GM23248 (cell line): ENCODE measurements around the gene TNIP3.

Source experiments
- EZH2 ChIP-seq: fragments of 200-600 bp; sonication (generic); IDR thresholded peaks from 2 replicates; pipeline ENCODE4 v1.6.1; 2018; ENCODE audit warnings: antibody characterized with exemption, mild to moderate bottlenecking; ENCODE audit not compliant: insufficient read depth, poor library complexity, severe bottlenecking
- EZH2phosphoT487 ChIP-seq: fragments of 200-600 bp; sonication (generic); IDR thresholded peaks from 2 replicates; pipeline ENCODE4 v1.6.1; 2018; ENCODE audit warnings: antibody characterized with exemption, moderate library complexity, mild to moderate bottlenecking, low read depth; ENCODE audit not compliant: insufficient read depth

DNA sequence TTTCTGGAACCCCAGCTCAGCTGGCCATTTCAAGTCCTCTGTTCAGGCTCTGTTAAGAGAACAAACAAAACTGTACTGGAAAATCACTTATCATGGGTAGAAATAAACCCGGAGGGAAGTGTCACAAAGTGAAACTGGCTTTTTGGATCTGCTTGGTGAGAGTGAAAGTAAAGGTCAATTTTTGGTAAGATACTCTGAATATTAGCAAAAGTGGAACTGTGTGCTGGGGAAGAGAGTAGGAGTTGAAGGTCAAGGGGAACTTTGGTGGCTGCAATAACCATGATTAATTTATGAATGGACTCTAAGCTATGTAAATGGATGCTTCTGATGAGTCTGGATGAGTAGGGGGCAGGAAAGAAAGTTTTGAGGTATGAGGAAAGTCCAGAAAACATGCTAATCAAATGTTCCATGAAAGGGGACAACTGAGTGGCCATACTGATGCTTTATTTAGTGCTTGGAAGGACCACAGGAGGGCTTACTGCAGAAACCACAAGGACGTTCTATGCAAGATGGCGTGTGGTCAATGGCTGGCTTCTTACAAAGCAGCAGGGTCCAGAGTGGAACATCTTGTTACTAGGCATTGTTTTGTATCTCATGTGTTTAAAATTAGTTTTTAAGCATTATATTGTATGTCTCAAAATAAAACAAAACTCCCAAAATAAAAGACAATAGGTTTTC is 36.8 kb upstream of the TNIP3 start:
- no peak for TF ChIP-seq EZH2
- TF ChIP-seq EZH2phosphoT487 = no peak
